Neutrophil (primary cell): ENCODE data around the gene FCHSD1.

Experiments
- H3K27ac ChIP-seq: fragments of 200-600 bp; sonication (generic); 2 replicates; pipeline ENCODE4 v1.5.1; 2016; ENCODE audit warnings: mild to moderate bottlenecking, moderate library complexity
- H3K27me3 ChIP-seq: fragments of 200-600 bp; sonication (generic); 2 replicates; pipeline ENCODE4 v1.6.0; 2016; ENCODE audit warnings: mild to moderate bottlenecking
- H3K36me3 ChIP-seq: fragments of 200-600 bp; sonication (generic); 2 replicates; pipeline ENCODE4 v1.5.1; 2017
- H3K4me1 ChIP-seq, 2 experiments: fragments of 200-600 bp in 1 of 2; sonication (generic) in 1 of 2; 1 replicate in 1 of 2; 2 replicates in 1 of 2; pipeline versions ENCODE4 v1.5.1 to v1.6.1; 2013 to 2016; ENCODE audit warnings: low read depth in 1 of 2, low read length in 1 of 2, mild to moderate bottlenecking in 1 of 2, moderate library complexity in 1 of 2; ENCODE audit not compliant: control insufficient read depth in 1 of 2, insufficient read depth in 1 of 2
- H3K4me3 ChIP-seq, 2 experiments: fragments of 200-600 bp in 1 of 2; sonication (generic) in 1 of 2; 1 replicate in 1 of 2; 2 replicates in 1 of 2; pipeline ENCODE4 v1.5.1; 2013 to 2016; ENCODE audit warnings: low read depth in 1 of 2, low read length in 1 of 2, mild to moderate bottlenecking in 1 of 2, moderate library complexity in 1 of 2
- H3K9me3 ChIP-seq: fragments of 200-600 bp; sonication (generic); 2 replicates; pipeline ENCODE4 v1.5.1; 2016
- TF ChIP-seq, protein P1 (sequence below): fragments of 200-600 bp; sonication (generic); IDR thresholded peaks from 2 replicates; pipeline ENCODE4 v1.5.1; 2016; ENCODE audit warnings: antibody characterized with exemption

The FCHSD1 gene

DNA sequence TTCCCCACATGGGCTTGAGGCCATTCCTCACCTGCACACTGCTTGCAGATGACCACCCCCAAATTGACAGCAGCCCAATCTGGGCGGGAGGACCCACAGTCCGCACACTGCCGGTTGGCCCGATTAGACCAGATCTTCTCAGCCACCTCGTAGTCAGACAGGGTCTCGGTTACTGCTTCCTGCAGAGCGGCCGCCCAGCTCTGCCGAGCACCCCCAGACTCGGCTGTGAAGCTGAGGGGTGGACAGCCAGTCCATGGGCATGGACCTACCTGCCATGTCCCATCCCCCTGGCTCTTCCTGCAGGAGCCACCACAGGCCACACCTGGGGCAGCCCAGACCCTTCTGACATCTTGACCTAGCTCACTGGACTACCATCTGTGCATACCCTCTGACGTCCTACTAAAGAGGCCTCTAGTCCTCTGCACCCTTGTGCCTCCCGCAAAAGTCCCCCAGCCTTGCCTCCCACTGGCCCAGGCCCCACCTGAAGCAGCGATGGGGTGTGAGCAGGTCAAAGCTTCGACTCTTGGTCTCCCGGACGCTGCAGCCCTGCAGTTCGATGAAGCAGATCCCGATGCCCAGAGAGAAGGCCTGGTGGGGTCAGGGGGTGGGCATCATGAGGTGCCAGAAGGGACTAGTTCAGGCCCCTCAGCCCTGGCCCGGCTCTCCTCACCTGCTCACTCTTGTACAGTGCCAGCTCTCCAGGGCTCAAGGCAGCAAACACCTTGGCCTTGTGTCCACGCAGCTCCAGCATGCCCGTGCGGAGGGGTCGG lies 21.0 kb upstream of the FCHSD1 start:
- no peaks in the 10 kb centered on the region for H3K9me3 ChIP-seq
- TF ChIP-seq, protein P1, sequence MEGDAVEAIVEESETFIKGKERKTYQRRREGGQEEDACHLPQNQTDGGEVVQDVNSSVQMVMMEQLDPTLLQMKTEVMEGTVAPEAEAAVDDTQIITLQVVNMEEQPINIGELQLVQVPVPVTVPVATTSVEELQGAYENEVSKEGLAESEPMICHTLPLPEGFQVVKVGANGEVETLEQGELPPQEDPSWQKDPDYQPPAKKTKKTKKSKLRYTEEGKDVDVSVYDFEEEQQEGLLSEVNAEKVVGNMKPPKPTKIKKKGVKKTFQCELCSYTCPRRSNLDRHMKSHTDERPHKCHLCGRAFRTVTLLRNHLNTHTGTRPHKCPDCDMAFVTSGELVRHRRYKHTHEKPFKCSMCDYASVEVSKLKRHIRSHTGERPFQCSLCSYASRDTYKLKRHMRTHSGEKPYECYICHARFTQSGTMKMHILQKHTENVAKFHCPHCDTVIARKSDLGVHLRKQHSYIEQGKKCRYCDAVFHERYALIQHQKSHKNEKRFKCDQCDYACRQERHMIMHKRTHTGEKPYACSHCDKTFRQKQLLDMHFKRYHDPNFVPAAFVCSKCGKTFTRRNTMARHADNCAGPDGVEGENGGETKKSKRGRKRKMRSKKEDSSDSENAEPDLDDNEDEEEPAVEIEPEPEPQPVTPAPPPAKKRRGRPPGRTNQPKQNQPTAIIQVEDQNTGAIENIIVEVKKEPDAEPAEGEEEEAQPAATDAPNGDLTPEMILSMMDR, result no peak

DNA sequence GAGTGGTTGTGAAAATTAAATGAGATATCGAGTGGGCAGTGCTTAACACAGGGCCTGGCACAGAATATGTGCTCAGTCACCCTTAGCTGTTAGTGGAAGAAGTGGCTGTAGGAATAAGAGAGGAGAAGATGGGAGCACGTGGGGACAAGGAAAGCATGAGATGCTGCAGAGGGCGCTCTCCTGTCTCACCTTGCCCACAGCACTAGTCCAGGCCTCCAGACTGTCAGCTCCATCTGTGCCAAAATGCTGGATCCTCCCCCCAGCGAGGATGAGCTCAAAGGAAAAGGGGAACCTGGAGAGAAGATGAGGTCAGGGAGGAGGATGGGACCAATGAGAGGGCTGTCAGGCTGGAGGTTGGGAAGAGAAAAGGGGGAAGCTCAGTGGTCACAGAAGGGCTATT lies 18.3 kb upstream of the FCHSD1 start:
- Histone ChIP-seq H3K9me3 (no peaks in the 10 kb centered on the region), H3K27ac (peak overlapping the region; percentile 35), H3K4me1 (peaks cover 8 to 10% of the 10 kb centered on the region in 2 experiments), H3K4me3 (no peak overlapping the region), H3K27me3 (no peaks in the 10 kb centered on the region), H3K36me3 (peaks cover 93% of the 10 kb centered on the region)
- TF ChIP-seq, protein P1, result no peak

More for the DNA sequence above, 21.0 kb upstream of the FCHSD1 start:
- no peaks in the 10 kb centered on the region for H3K27me3 ChIP-seq
- H3K36me3 ChIP-seq, result peaks cover 96% of the 10 kb centered on the region
- no peaks in the 10 kb centered on the region for H3K4me1 ChIP-seq
- no peak overlapping the region for H3K27ac ChIP-seq
- no peak overlapping the region for H3K4me3 ChIP-seq

DNA sequence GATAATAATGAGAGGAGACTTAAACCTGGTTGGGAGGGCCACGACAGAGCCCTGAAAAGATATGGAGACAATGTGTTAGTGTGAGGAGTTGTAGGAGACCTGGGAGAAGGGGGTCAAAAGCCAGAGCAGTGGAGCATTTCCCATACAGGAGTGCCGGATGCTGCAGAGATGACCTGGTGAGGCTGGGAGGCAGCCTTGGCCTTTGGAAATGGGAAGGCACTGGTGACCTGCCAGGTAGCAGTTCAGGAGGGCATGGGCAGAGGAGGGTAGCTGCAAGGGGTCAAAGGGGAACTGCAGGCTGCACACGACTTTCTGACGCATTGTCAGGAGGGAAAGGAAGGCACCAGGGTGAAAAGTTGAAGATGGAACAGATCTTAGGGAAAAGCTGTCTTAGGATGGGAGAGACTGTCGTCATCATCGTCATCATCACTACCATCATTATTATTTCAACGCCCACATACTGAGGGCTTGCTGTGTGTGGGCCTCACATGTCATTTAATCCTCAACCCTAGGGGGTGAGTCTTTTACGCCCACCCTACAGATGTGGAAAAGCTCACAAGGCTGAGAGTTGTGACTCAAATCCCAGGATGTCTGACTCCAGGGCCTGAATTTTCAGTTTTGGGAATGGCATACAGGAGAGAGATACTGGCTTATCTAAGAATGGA lies 17.5 kb upstream of the FCHSD1 start:
- Histone ChIP-seq H3K9me3 (no peaks in the 10 kb centered on the region), H3K27ac (no peak overlapping the region), H3K4me1 (peaks cover 8 to 10% of the 10 kb centered on the region in 2 experiments), H3K4me3 (no peak overlapping the region), H3K27me3 (no peaks in the 10 kb centered on the region), H3K36me3 (peaks cover 96% of the 10 kb centered on the region)
- TF ChIP-seq, protein P1, result no peak

DNA sequence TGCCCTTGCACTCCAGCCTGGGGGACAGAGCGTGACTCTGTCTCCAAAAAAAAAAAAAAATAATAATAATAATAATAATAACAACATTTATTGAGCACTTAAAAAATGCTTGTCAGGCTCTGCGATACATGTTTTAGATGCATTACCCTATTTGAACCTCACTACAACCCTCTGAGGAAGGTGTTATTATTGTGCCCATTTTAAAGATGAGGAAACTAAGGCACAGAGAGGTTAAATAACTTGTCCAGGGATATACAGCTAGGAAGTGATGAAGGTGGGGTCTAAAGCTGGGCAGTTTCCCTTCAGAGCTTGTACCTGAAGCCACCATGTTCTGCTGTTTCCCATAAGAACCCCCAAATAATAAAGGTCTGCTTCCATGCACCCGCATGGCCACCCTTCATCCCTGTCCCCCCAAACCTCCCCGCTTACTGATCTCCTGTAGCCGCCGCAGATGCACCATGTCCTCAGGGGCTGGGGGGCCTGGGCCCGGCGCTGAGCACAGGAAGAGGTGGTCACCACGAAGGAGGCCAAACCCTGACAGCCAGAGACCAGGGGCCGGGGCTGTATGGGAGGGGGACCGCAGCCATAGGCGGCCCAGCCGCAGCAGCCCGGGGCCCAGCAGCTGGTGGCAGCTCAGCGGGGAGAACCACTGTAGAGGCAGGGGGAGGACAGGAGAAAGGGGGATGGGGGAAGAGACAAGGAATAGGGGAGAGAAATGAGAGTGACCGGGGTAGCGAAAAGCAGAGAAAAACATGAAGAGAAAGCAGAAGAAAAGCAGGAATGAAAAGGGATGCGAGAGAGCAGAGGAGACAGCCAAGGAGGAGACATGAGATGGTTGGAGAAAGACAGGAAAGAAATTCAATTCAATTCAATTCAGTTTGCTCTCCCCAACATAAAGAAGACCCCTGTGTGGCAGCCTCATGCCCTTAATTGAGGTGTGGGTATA lies 15.1 kb upstream of the FCHSD1 start:
- TF ChIP-seq, protein P1, result no peak
- Histone ChIP-seq H3K27me3 (no peaks in the 10 kb centered on the region), H3K36me3 (peaks cover 96% of the 10 kb centered on the region), H3K4me1 (peaks cover 8 to 10% of the 10 kb centered on the region in 2 experiments), H3K27ac (no peak overlapping the region), H3K9me3 (no peaks in the 10 kb centered on the region), H3K4me3 (no peak overlapping the region)

DNA sequence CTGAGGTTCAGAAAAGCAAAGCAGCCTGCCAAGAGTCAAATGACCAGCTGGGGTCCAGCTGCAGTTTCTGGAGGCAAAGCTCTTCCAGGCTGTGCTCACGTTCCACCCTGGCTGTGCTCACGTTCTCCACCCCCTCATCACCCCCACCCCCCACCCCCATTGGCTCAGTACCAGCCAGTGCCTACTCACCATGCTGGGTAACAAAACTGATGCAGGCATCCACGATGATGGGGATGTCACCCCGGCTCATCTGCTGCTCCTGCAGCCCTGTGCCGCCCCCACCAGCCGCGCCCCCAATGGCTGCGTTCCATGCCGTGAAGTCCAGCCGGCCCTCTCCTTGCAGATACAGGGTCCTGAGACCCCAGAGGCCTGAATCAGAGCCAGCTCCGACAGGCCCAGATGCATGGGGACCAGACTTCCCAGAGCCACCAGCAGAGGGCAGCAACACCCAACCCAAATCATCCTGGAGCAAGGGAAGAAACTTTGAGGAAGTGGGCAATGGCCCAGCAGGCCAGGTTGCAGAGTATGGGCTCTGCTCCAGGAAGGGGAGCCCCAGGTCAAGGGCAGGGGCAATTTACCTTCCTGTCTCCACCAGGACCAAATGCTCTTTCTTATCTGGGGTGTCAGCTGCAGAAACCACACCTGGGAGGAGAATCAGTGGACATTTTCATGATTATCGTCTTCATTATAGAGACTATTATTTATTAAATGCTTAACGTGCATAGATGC lies 13.7 kb upstream of the FCHSD1 start:
- Histone ChIP-seq H3K36me3 (peaks cover 94% of the 10 kb centered on the region), H3K27ac (peak overlapping the region; percentile 30), H3K4me1 (peaks cover 8 to 10% of the 10 kb centered on the region in 2 experiments), H3K4me3 (no peak overlapping the region), H3K9me3 (no peaks in the 10 kb centered on the region), H3K27me3 (no peaks in the 10 kb centered on the region)
- TF ChIP-seq, protein P1, result peak; percentile 95
